Stimulated activated CD8-positive, alpha-beta memory T cell treated with anti-CD3 and anti-CD28 coated beads, Interleukin-15, amount 100 ng/mL, for 48 hours (primary cell): Measurements from ENCODE around the gene GBX1.

Experiments
- DNase-seq, 2 donors: peaks; one replicate each; pipeline ENCODE4 v3.0.0-alpha.2; 2020; ENCODE audit warnings: low read depth in 2 of 2

Gene GBX1

GRCh38 chr7:151128144-151128543 lies 39.4 kb downstream of the GBX1 start:
- no peak for DNase-seq

- no peak for DNase-seq
These were observed 40.9 kb downstream of the GBX1 start for GRCh38 chr7:151126491-151127137.

GRCh38 chr7:151125846-151126481 lies 41.5 kb downstream of the GBX1 start:
- no peak for DNase-seq

- DNase-seq = no peak
These were observed 42.0 kb downstream of the GBX1 start for GRCh38 chr7:151125470-151125845.

GRCh38 chr7:151124899-151125399 lies 42.5 kb downstream of the GBX1 start:
- DNase-seq = no peak

- DNase-seq = no peak
These were observed 43.0 kb downstream of the GBX1 start for GRCh38 chr7:151124481-151124880.

GRCh38 chr7:151123822-151124464 lies 43.6 kb downstream of the GBX1 start:
- peak; percentile 50 to 53 for DNase-seq

GRCh38 chr7:151123158-151123821 lies 44.2 kb downstream of the GBX1 start:
- DNase-seq = no peak

- DNase-seq = no peak
These were observed 44.7 kb downstream of the GBX1 start for GRCh38 chr7:151122796-151123157.

- DNase-seq = no peak
These were observed 45.2 kb downstream of the GBX1 start for GRCh38 chr7:151122276-151122675.

- DNase-seq = no peak
These were observed 45.9 kb downstream of the GBX1 start for GRCh38 chr7:151121380-151122170.

- DNase-seq = no peak
These were observed 46.6 kb downstream of the GBX1 start for GRCh38 chr7:151120896-151121295.

GRCh38 chr7:151119902-151120301 lies 47.6 kb downstream of the GBX1 start:
- DNase-seq = no peak

GRCh38 chr7:151119055-151119415 lies 48.5 kb downstream of the GBX1 start:
- DNase-seq = no peak

GRCh38 chr7:151118108-151119054 lies 49.1 kb downstream of the GBX1 start:
- no peak for DNase-seq

GRCh38 chr7:151117565-151117964 lies 49.9 kb downstream of the GBX1 start:
- DNase-seq = no peak

GRCh38 chr7:151116603-151117440 lies 50.7 kb downstream of the GBX1 start:
- DNase-seq = no peak

- no peak for DNase-seq
These were observed 51.6 kb downstream of the GBX1 start for GRCh38 chr7:151115836-151116418.

GRCh38 chr7:151115121-151115835 lies 52.2 kb downstream of the GBX1 start:
- DNase-seq = peak; percentile 20 to 27
